Activated CD4-positive, alpha-beta T cell treated with anti-CD3 and anti-CD28 coated beads, Interleukin-2, amount 50 U/mL, for 4 hours (primary cell): Measurements from ENCODE around the gene NFAT5.
"Not testable (repeated sequence)": the region's sequence is repeated elsewhere in the genome, so short reads cannot be mapped to it uniquely, and the experiment has no call there.

ENCODE experiments used
- DNase-seq, 2 experiments: peaks; one replicate each; pipeline ENCODE4 v3.0.0-alpha.2; 2020

The NFAT5 gene

DNA sequence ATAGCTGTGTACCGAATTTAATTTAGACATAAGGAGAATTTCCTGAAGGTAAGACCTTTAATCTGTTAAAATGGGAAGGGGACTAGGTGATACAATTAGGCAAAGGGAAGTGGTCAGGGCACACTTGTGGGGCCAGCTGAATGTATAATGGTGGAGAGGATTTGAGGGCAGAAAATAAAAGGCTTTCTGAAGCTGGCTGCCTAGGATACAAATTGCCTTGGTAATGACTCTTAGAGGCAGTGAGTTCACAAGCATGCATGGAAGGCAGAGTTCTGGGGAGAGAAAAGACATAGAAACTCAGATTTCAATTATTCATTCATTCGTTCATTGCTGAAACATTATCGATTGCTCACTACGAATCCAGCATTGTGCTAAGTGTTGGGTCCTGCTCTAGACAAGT lies 12.4 kb upstream of the NFAT5 start:
- no peak for DNase-seq

DNA sequence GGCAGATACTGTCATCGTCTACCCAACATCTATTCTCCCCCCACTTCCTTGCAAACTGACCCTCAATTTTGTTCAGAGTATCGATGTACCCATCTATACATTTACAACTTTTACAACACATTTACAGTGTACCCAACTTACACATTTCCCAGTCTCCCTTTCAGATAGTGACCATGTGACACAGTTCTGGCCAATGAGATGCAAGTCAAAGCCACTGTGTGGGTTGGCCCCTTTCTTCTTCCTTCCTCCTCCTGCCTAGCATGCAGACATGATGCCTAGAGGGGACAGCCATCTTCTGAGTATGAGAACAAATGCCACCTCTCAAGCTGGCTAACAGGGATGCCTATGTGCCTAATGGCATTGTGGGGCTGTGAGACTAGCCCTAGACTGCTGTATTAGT lies 11.3 kb upstream of the NFAT5 start:
- DNase-seq: no peak

DNA sequence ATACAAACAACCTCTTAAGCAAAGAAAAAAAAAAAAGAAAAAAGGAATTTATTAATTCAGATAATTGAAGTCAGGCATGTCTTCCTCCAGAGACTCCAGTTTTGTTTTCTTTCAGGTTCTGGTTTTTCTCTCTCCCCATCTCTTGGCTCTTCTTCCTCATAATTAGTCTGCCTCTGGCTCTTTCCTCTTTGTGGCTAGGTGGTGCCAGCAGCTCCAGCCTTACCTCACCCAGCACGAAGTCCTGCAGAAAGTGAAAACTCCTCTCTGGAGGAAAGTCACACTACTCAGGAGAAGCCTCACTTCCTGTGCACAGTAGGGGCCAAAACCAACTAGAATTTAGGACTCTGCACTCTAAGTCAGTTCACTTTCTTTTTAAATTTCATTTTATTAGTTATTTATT lies 10.3 kb upstream of the NFAT5 start:
- DNase-seq: no peak

DNA sequence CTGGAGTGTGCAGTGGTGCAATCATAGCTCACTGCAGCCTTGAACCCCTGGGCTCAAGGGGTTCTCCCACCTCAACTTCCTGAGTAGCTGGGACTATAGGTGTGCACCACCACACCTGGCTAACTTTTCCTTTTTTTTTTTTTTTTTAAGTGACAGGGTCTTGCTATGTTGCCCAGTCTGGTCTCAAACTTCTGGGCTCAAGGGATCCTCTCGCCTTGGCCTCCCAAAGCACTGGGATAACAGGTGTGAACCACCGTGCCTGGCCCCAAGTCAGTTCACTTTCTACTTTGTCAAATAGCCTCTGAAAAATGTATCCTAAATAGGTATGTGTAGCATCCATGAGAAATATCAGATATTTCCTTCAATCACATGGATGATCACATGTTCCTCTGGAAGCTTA lies 9.9 kb upstream of the NFAT5 start:
- no peak for DNase-seq

DNA sequence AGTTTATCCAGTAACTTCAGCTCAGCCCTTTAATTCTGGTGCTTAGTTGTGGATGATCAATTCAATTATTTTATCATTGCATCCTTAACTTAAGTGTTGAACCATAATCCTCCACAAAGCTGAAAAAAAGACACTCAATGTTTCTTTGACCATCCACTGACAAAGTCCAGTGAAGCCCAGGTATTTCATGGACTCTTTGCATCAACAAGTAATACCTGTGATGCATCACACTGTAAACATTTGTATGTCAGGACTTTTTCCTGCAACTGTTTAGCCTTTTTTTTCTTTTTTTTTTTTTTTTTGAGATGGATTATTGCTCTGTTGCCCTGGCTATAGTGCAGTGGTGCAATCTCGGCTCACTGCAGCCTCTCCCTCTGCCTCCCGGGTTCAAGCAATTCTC lies 6.6 kb upstream of the NFAT5 start:
- DNase-seq: no peak

DNA sequence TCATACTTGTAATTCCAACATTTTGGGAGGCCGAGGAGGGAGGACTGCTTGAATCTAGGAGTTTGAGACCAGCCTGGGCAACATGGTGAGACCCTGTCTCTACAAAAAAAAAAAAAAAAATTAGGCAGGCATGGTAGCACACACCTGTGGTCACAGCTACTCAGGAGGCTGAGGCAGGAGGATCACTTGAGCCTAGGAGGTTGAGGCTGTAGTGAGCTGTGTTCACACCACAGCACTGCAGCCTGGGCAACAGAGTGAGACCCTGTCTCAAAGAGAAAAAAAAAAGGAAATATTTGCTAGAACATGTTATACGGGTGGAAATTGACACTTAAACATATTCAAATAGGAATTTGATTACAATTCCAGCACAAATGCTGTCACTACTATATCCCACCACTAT lies 4.4 kb upstream of the NFAT5 start:
- not testable (repeated sequence) for DNase-seq

DNA sequence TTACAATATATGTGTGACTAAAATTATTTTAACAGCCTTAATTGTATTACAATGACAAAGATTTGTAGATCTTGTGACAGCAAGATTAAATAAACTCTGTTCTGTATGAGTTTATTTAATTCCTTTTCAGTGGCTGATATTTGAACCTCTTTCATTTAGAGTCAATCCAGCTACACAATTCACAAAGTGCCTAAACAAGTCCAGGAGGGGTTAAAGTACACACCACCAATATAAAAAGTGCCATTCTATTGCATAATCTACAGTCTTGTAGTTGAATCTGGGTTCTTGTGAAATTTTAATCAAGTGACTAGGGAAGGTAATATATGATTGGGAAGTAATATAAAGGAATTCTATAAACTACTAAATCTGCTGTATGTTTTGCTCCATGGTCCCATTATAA lies 3.9 kb upstream of the NFAT5 start:
- no peak for DNase-seq

DNA sequence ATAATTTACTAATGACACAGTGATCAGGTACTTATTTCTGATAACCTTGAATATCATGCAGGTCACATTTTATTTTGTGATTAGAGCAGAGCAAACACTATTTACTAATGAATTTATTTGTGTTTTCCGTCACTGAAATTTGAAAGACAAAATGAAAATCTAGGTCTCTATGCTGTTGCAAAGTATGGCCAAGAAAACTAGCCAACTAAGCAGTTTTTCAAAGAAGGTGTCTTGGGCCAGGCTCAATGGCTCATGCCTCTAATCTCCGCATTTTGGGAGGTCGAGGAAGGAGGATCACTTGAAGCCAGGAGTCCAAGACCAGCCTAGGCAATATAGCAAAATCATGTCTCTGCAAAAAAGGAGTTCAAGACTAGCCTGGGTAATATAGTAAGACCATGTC lies 3.0 kb upstream of the NFAT5 start:
- DNase-seq: no peak

DNA sequence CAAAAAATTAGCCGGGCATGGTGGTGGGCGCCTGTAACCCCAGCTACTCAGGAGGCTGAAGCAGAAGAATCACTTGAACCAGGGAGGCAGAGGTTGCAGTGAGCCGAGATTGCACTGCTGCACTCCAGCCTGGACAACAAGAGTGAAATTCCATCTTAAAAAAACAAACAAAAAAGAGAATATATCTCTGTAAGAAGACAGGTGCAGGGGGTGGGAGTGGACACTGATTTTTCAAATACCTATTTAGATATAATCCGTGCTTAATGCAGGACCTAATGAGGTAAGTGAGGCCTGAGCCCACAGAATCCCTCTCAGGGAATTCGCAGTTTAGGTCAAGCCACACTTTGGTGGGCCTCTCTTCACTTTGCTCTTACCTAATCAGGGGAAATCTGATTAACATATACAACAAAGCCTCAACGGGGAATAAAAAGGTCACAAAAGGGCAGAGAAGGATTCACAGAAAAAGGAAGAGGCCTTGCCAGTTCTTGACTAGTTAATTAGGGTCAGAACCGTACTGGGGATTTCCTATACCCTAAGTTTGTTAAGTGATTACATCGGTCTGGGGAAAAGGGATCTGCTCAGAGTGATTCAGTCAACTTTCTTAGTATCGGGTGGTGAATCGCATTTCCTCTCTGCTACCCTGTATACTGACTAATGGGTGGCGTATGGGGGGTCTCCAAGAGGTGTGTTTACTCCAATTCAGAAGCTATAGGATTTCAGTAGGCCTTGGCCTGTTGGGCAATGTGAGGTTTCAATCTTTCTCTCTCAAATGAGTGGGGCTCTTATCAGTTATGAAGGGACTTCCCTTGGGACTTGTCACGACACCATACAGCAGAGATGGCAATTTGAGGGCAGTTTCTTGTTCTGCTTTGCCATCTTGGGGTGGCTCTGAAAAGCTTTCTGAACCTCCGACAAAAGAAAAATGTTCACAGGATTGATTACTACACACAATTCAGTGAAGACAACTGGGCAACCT lies 1.9 kb upstream of the NFAT5 start:
- DNase-seq: peak; percentile 45 to 55

DNA sequence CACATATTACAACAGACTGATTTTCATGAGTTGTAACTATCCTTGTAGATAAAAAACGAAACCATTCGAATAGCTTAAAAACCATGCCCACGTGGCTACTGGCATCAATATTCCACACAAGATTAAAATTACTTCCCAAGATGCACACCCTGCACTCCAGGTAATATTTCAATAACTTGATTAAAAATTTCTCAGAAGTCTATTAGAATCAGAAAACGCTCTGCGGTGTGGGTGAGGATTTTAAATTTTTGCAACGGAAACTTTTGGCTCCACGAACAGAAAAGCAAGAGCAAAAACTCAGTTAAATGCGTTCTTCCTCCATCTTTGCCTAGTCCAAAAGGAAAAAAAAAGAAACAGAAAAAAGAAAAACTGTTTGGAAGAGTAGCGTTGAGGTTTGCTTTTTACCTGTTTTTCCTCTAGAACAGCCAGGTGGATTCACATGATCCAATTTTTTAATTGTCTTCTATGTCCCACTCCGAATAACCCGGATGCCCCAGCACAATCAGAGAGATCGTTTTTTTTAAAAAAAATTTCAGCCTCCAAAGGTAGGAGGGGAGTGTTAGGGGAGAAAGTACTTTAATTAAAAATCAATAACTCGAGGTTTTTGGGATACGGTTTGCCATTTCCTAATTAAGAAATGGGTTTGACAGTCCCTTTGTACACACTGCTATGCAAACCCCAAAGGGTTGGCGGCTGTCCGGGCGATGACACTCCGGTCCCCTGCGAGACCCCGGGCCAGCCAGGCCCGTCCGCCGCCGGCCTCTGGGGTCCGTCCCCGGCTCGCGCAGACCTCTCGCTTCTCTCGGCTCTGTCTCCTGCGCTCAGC lies 708 bp upstream of the NFAT5 start:
- no peak for DNase-seq

DNA sequence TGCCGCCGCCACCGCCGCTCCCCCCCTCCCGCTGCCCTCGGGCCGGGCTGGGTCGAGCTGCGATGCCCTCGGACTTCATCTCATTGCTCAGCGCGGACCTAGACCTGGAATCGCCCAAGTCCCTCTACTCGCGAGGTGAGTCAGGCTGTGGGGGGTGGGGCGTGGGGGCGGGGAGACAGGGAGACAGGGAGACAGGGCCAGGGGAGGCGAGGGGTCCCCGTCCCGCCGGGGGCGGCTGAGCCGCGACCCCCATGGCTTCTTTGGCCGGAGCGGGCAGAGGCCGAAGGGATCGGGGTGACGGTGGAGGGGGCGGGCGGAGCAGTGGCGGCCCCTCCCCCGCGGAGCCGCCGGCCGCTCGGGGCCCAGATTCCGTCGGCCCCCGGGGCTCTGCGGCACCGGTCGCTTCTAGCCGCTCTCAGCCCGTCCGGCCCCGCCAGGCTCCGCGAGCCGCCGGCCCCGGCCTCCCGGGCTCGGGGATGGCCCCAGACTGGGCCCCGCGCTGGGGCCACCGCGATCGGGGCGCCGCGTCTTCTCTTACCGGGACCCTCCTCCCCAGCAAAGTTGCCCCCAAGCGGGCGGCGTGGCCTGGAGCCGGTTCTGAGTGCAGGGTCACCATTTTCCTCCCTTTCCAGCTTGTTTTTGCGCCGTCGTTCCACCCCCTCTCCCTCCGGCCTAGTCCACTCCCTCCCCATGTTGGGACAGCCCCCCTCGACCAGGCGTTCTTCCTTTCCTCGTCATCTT lies 644 bp downstream of the NFAT5 start:
- DNase-seq: peak in 1 of 2 experiments; percentile 5

DNA sequence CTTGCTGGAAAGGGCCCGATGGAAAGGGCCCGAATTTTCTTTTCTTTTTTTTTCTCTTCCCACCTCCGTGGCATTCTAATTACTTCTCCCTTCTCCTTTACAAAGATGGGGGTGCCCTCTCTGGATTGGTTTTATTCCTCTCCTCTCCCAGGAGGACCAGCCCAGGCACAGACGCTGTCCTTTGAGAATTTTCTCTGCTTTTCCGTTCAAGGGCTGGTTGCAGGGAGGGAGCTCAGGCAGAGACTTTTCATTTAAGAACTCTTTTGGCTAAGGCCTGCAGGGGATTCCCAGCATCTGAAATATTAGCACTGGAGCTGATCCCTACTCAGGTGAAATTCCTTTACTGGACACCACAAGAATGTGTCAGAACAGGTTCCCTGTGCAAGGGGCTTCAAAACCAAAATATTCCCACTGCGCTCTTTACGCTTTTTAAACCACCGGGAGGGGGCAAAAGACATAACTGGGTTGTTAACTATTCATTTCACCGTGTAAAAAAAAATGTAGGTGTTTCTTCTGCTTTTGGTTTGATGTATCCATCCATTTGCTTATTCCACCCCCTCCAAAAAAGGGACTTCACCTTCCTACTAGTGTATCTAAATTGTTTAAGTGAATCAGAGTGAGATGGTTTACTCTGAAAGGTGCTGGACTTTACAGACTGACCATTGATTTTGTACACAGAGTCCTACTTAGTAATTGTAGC lies 1.4 kb downstream of the NFAT5 start:
- DNase-seq: no peak

DNA sequence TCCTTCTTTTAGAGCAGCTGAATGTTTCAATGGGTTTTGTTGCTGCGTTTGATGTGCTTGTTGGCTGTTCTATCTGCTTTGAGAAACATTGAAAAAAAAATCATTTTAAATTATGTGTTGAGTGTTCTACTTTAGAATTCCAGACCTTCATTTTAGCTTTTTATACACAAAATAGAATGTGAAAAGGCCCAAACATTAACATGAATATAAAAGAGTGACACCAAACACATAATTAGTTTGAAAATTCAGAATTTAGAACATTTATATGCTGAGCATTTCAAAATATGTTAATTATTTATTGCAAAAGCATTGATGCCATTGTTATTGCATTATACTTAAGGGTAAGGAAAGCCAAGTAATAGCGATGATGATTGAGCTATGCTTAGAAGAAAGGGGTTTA lies 2.9 kb downstream of the NFAT5 start:
- no peak for DNase-seq

DNA sequence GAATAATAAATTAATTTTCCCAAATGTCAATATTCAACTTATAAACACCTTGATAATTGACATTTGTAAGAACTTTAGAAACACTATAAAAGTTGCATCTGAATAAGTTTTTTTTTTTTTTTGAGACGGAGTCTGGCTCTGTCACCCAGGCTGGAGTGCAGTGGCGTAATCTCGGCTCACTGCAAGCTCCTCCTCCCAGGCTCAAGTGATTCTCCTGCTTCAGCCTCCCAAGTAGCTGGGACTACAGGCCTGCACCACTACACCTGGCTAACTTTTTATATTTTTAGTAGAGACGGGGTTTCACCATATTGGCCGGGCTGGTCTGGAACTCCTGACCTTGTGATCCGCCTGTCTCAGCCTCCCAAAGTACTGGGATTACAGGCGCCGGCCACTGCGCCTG lies 13.0 kb downstream of the NFAT5 start:
- DNase-seq: not testable (repeated sequence)

DNA sequence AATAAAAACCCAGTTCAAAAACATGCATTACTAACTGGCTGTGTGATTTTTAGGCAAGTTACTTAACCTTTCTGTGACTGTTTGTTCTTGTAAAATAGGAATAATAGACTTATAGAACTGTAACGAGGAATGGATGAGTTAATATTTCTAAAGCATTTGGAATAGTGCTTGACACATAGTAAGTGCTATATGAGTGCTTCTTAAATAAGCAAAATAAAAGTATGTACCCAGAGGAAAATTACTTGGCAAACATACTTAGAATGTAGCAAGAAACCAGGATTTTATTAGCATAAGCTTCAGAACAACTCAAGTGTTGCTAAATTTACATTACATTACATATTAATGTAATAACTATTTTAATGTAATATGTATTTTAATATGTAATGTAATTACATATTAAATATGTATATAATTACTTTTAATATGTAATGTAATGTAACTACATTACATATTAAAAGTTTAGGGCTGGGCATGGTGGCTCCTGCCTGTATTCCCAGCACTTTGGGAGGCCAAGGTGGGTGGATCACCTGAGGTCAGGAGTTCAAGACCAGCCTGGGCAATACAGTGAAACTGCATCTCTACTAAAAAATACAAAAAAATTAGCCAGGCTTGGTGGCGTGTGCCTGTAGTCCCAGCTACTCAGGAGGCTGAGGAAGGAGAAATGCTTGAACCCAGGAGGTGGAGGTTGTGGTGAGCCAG lies 14.2 kb downstream of the NFAT5 start:
- DNase-seq: no peak

DNA sequence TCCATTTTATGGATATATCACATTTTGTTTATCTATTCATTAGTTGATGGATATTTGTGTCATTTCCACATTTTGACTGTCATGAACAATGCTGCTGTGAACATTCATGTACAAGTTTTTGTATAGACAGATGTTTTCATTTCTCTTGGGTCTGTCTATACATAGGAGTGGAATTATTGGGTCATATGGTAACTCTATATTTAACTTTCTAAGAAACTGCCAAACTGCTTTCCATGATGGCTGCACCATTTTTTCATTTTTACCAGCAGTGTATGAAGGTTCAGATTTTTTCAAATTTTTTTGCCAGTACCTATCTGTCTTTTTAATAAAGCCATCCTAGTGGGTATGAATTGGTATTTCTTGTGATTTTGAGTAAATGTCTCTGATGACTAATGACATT lies 15.5 kb downstream of the NFAT5 start:
- no peak for DNase-seq

DNA sequence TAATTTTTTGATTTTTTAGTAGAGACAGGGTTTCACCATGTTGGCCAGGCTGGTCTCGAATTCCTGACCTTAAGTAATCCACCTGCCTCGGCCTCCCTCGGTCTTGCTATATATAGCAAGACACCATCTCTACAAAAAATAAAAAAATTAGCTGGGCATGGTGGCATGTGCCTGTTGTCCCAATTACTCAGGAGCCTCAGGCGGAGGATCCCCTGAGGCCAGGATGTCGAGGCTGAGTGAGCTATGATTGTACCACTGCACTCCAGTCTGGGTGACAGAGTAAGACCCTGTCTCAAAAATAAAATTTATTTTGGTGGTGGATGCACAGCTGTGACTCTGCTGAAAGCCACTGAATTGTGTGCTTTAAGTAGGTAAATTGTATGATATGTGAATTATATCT lies 18.7 kb downstream of the NFAT5 start:
- DNase-seq: not testable (repeated sequence)

DNA sequence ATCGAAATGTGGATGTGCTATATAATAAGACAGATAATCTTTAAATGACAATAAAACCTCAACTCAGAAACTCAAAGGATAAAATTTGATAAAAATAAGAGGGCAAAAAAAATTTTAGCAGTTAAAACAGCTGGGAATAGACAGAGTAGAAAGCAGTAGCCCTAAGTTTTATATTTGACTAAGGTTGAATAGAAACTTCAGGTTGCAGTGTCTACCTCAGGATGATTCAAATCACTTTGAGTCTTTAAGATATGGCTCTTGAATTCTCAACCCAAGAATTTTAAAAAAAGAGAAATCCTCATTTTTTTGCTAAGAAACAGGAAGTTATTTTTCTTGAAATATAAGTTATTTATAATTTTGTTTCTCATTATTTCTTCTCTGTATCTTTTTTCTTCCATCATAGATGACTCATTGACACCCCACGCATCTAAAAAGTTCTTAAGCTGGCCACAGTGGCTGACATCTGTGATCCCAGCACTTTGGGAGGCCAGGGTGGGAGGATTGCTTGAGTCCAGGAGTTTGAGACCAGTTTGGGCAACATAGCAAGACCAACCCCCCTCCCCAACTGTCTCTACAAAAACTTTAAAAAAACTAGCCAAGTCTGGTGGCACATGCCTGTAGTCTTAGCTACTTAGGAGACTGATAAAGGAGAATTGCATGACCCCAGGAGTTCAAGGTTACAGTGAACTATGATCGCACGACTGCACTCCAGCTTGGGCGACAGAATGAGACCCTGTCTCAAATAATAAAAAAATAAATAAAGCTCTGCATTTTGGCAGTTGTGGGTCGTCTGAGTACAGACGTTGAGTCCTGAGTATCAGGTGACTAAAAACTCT lies 23.9 kb downstream of the NFAT5 start:
- no peak for DNase-seq

DNA sequence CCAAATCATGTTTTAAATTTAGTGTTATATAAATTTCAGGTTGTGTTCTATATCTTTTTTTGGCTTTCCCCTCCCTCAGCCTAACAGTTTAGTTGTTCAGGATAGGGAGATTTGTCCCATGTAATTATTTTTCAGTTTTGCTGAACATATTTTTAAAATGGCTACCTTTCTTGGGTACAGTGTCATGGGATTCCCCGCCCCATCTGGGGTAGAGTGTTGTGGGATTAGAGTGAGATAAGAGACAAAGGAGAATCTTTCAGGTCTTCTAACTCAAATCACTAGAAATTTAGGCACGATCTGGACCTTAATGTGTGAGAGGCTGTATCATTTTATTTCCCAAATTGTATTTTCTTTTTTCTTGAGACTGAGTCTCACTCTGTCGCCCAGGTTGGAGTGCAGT lies 24.8 kb downstream of the NFAT5 start:
- DNase-seq: no peak

DNA sequence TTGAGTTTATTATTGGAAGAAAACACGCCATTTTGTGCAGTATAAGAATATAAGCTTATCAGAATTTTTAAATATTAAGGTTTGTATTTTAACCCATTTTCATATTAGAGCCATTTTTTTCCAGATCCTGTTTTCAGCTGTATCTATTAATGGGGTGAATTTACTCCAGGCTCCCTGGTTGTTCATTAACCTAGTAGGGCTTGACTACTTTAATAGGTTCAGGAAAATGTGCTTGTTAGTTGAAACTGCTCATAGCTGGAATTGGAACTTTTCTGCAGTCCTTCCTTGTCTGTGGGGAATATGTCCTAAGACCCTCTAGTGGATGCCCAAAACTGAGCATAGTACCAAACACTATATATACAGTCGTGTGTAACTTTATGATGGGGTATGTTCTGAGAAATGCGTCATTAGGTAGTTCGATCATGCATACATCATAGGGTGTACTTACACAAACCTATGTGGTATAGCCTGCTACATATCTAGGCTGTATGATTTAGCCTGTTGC lies 28.0 kb downstream of the NFAT5 start:
- DNase-seq: no peak
